AG09309 (cell line): ENCODE measurements around the gene VWA3B.

ENCODE experiments used
- DNase-seq: peaks from one replicate; pipeline ENCODE4 v3.0.0-alpha.2; 2010; ENCODE audit warnings: low read depth
- H3K4me3 ChIP-seq: 2 replicates; pipeline ENCODE4 v1.5.1; 2011; ENCODE audit warnings: mild to moderate bottlenecking, low read depth, low read length, moderate library complexity; ENCODE audit not compliant: control insufficient read depth
- CTCF ChIP-seq: IDR thresholded peaks from 2 replicates; pipeline ENCODE4 v1.5.1; 2011; ENCODE audit warnings: mild to moderate bottlenecking, low read depth, low read length, inconsistent platforms; ENCODE audit not compliant: insufficient read depth, control insufficient read depth; ENCODE audit errors: missing control alignments

VWA3B gene

DNA sequence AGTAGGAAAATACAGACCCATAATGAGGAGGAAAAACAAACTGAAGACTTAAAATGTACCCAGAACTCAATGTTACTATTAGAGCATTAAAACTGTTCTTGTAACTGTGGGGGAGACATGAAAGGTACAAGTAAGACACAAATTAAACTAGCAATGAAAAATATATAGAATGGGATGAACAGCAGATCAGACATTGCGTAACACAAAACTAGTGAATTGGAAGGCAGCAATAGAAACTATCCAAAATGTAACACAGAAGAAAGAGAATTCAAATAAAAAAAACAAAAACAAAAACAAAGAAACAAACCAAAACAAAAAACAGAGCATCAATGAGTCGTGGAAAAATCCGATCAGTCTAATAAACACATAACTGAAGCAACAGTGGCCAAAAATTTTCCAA is 132.2 kb downstream of the VWA3B start:
- DNase-seq = no peak
- no peak overlapping the region for H3K4me3 ChIP-seq
- no peak for TF ChIP-seq CTCF

DNA sequence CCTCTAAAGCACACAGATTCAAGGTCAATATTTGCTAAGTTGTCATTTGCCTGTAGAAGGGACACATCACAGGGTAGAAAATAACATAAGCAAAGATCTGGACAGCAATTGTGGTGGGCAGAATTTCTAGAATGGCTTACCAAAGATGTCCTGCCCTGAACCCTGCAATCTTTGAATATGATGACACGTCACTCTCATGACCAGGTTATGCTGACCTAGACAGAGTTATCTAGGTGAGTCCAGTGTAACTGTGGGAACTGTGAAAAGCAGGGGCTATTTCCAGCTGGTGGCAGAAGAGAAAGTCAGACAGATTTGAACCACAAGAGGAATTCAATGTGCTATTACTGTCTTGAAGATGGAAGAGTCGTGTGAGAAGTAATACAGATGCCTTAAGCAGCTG is 147.0 kb downstream of the VWA3B start:
- TF ChIP-seq CTCF = no peak
- DNase-seq = no peak
- H3K4me3 ChIP-seq = no peak overlapping the region

DNA sequence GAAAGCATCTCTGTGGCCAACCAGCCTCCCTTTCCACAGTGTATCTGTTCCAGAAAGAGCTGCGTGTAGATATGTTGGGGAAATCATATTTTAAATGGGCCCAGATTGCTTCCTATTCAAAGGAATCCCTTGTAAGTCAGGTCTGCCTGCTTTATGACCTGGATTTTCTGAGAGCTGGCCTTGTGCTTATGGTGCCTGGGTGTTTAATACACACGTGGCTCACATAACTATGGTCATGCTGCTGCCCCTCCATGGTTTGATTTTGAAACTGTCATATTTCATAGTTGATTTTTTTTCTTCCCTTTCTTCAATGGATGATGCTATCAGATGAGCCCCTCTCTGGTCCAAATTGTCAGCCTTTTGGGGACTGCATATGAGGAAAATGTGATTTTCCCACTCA is 147.8 kb downstream of the VWA3B start:
- H3K4me3 ChIP-seq = no peak overlapping the region
- no peak for TF ChIP-seq CTCF
- no peak for DNase-seq

DNA sequence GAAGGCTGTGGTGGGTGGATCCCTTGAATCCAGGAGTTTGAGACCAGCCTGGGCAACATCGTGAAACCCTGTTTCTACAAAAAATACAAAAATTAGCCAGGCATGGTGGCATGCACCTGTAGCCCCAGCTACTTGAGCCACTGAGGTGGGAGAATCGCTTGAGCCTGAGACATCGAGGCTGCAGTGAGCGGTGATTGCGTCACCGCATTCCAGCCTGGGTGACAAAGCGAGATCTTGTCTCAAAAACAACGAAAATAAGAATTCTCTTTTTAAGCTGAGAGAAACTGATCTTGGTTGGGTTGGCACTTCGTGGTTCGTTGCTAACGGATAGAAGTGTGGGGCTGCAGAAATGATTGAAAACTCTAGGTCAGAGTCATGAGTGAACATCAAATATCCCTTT is 150.0 kb downstream of the VWA3B start:
- no peak for DNase-seq
- no peak overlapping the region for H3K4me3 ChIP-seq
- TF ChIP-seq CTCF = no peak

GRCh38 chr2:98240786-98241398 is 153.9 kb downstream of the VWA3B start:
- no peak overlapping the region for H3K4me3 ChIP-seq
- DNase-seq = no peak
- no peak for TF ChIP-seq CTCF

DNA sequence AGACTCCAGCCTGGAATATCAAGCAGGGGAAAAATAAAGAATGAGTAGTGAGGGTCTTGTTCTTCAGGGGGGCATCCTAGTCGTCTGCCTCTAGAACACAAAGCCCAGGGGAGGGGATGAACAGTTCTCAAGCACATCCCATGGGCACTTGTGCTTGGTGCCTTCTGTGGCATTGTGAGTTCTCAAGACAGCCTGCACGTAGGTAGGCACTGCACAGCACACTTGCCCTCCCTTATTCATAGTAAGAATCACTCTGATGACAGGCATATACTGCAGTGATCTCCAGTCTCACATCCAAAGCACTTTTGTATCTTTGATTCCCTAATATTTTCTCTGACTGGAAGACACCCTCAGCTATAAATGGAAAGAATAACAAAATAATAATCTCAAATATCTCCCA is 154.6 kb downstream of the VWA3B start:
- no peak for TF ChIP-seq CTCF
- H3K4me3 ChIP-seq = no peak overlapping the region
- DNase-seq = no peak

- H3K4me3 ChIP-seq = no peak overlapping the region
- no peak for DNase-seq
- no peak for TF ChIP-seq CTCF
Observed at GRCh38 chr2:98242003-98242402, 155.0 kb downstream of the VWA3B start.
